Erythroblast (primary cell): ENCODE data around the gene RMRP.

ENCODE experiments used
- GATA1 ChIP-seq: IDR thresholded peaks from 2 replicates; pipeline ENCODE4 v1.6.1; 2011; ENCODE audit warnings: low read depth, mild to moderate bottlenecking, control low read depth, low read length, moderate library complexity
- POLR2A ChIP-seq: IDR thresholded peaks from 2 replicates; pipeline ENCODE4 v1.6.1; 2011; ENCODE audit warnings: mild to moderate bottlenecking, low read length

DNA sequence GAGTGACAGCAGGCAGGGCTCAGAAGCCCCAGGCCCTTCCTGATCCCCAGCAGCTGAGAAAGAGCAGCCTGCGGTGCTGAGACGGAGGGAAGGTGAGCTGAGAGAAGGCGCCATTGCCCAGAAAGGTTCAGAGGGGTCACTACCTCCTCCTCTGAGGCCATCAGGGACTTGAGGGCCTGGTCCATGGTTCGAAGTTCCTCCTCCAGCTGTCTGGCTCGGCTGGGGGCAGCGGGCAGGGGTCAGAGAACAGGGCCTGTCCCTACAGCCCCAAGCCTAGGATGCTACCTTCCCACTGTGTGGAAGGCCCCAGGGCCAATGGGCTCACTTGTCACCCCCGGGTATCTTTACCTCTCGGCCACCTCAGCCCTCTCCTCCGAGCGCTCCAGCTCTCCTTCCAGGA, 27.1 kb upstream of the RMRP start:
- TF ChIP-seq POLR2A, result no peak
- no peak for TF ChIP-seq GATA1
